ENCODE measurements around the gene TBC1D21.

Gene TBC1D21

GRCh38 chr15:73865379-73865778 lies 8.0 kb upstream of the TBC1D21 start:
- no peak for DNase-seq

GRCh38 chr15:73865904-73866303 lies 7.5 kb upstream of the TBC1D21 start:
- DNase-seq = no peak

GRCh38 chr15:73866481-73866880 lies 6.9 kb upstream of the TBC1D21 start:
- DNase-seq = no peak

- DNase-seq = no peak
Measured at GRCh38 chr15:73866881-73867410, 6.4 kb upstream of the TBC1D21 start.

GRCh38 chr15:73867426-73867825 lies 5.9 kb upstream of the TBC1D21 start:
- no peak for DNase-seq

- no peak for DNase-seq
Measured at GRCh38 chr15:73867956-73868355, 5.4 kb upstream of the TBC1D21 start.

DNA sequence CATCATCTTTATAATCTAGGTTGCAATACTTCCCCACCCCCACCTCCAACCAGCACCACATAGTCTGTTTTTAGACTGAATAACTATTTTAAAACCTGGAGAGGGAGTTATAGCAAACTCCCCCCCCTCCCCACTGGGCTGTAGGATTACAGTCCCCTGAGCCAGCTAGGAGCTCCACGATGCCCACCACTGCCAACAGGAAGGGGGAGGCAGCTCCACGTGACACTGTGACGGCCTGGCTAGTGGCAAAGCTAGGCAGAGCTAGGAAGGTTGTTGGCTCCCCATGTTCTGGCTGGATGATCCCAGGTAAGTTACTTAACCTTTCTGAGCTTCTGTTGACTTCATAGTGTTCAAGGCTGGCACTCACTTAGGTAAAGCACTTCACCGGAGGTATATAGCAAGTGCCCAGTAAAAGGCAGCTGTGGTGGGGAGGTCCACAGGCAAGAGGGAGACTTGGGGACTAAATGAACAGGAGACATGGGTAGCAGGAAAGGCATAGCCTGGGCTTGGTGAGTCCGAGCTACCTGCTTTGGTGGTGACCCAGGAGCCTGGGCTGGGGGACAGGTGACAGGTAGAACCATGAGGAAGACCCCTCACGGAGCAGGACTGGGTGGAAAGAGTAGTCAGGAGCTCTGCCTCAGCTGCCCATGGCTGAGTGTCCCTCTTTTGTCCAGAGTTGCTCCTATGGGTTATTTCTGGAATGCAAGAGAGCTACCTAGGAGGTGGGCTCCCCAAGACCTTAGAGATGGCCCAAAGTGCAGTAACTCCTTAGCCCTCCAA lies 4.0 kb upstream of the TBC1D21 start:
- DNase-seq = no peak

DNA sequence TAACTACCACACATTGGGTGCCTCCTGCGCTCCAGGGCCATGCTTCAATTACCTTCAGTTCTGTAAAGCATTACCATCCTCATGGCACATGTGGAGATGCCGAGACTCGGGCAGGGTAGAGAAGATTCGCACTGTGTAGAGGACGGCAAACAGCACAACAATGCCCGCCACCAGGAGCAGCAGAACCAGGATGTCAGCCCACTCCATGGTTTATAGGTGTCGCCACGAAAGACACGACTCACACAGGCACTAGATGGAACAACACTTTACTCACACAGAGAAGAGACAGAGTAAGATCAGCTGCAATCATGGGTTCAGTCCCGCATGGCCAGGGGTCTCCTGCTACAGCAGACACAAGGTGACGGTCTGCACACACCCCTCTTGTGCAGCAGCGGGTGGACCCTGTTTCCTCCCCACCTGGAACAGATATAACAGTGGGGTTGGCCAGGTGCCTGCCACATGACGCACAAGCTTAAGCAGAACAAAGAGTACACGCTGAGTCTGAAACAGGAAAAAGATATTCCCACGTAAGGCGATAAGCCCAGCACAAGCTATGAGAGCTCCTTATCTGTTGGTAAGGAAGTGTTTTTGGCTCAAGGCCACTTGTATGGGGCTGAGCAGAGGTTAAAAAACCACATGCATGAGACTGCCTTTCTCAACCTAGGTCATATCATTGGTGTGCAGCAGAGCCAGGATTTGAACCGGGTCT lies 2.5 kb upstream of the TBC1D21 start:
- peak; percentile 27 for DNase-seq

- DNase-seq = no peak
Measured at GRCh38 chr15:73872346-73872745, 1.0 kb upstream of the TBC1D21 start.

DNA sequence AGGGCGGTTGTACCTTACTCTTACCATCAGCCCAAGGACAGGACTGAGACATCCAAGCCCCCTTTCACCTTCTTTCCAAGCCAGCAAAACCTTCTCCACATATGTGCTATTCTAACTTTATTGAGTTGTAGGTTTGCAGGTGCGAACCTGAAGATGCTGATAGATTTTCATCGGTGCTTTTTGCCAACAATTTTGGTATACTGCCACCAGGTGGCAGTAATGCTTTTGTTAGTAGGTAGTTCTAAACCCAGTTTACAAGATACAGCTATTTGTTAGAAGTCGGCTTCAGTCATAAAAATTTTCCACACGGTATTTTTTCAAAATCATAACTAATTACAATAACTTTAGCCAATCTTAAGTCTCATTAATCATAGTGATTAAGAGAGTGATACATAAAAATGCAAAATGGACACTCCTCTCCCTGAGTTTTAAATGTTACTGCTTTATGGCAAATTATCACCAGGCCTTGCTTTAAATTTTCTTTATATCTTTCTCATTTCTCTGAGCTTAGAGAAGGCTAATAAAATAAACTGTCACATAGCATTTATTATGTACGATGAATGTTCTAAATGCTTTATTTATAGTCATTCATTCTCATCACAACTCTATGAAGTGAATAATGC lies 636 bp downstream of the TBC1D21 start:
- DNase-seq = no peak

GRCh38 chr15:73879426-73879825 lies 6.1 kb downstream of the TBC1D21 start:
- no peak for DNase-seq

DNA sequence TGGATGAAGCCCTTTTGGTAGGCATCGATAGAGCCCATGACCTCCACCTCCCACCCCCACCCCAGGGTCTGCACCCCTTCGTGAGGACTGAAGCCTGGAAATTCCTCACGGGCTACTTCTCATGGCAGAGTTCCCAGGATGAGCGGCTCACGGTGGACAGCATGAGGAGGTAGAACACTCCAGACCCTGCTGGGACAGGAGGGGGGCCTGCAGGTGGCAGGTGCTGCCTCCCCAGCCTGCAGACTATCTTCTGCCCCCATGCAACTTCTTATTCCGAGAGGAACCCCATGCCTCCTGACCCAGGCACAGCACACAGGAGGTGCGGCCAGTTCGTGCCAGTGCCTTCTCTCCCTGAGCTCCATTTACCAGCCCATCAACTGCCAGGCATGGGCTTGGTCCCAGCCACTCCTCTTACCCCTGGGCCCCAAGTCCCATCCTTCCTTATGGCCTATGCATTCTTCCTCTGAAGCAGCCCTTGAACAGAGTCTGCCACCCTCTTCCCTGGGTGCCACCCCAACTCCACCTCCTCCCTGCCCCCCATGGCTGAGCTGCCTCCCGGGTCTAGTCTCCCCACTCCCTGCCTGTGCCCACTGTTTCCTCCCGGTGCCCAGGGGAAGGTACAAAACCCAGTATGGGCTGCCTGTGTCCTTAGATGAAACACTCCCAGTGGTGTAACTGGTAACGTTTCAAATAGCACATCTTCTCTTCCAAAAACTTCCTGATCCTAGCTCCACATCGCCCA lies 8.4 kb downstream of the TBC1D21 start:
- DNase-seq = no peak

- DNase-seq = no peak
Measured at GRCh38 chr15:73882761-73883419, 9.5 kb downstream of the TBC1D21 start.

DNA sequence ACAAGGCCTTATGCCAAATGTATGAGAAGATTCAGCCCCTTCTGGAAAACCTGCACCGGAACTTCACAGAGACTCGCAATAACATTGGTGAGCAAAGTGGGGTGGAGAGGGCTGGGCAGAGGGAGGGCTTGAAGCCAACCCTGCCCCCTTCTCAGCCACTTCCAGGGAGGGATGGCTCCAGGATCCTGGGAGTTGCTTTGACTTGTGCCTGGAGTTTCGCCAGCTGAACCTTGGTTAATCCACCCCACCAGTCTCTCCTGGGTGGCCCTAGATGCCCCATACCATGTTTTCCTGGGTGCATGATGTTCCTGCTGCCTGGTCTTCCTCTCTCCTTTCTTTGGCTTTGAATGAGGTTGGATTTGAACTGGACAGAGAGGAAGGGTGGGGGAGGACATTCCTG lies 10.8 kb downstream of the TBC1D21 start:
- no peak for DNase-seq

GRCh38 chr15:73885954-73886700 lies 12.8 kb downstream of the TBC1D21 start:
- DNase-seq = no peak

DNA sequence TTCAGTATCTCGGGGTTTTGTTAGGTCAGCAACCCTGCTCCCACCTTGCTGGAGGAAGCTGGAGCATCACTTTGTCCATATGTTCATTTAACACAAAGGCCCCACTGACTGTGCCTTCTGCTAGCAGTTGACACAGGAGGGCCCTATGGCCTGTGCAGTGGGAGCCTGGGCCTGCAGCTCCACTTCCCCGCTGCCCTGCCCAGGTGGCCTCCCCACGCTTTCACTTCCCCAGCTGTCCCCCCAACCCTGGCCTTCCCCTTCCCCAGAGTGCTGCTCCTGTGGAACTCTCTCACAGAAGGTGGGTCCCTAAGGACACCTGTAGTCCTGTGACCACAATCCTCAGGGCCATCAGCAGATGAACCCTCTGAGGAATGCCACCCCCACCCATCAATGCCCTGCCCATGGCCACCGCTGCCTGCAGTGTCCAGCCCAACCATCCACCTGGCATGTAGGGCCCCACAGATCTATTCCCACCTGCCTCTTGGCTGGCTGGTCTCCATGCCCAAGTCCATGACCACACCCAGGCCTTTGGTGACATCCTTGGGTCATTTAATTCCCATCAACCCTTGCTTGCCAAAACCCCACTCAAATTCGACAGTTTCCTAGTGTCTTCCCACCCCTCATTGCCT lies 13.5 kb downstream of the TBC1D21 start:
- DNase-seq = no peak

DNA sequence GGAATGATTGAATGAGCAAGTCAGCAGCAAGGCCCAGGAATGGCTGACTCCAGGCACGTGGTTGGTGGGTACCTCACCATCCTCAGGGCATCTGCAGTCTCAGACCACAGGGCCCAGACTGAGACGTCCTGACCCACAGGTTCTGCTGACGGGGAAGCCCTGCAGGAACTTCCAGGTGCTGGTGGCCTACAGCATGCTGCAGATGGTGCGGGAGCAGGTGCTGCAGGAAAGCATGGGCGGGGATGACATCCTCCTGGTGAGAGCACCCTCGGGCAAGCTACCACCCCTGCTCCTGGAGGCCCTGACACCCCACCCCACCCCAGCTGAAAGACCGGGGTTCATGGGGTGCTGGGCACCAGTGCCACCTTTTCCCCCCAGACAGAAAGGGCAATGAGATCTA lies 14.1 kb downstream of the TBC1D21 start:
- DNase-seq = no peak

GRCh38 chr15:73888224-73889041 lies 15.1 kb downstream of the TBC1D21 start:
- DNase-seq = no peak

- DNase-seq = no peak
Measured at GRCh38 chr15:73889053-73889761, 15.8 kb downstream of the TBC1D21 start.

GRCh38 chr15:73889762-73890124 lies 16.4 kb downstream of the TBC1D21 start:
- no peak for DNase-seq
